Lower lobe of right lung (tissue), 2 donors: Measurements from ENCODE around the gene FCN2. TPM values are rescaled to one million over a fixed set of nuclear protein-coding genes. Genes with fewer than 3 reads are reported as not detected.

ENCODE experiments used
- ATAC-seq, 2 donors: fragments of 200-7000 bp; cut with Tn5 transposase; one replicate each; pipeline ENCODE4 v1.9.1; 2020 to 2022; ENCODE audit warnings: mild to moderate bottlenecking in 2 of 2, moderate library complexity in 2 of 2
- DNase-seq: peaks from one replicate; pipeline ENCODE4 v3.0.0-alpha.2; 2020
- H3K27ac ChIP-seq: fragments of 200-600 bp; one replicate; pipeline ENCODE4 v1.8.0; 2022
- H3K27me3 ChIP-seq: fragments of 200-600 bp; one replicate; pipeline ENCODE4 v1.8.0; 2022; ENCODE audit warnings: low read depth
- H3K36me3 ChIP-seq: fragments of 200-600 bp; one replicate; pipeline ENCODE4 v1.8.0; 2022; ENCODE audit warnings: mild to moderate bottlenecking
- H3K4me1 ChIP-seq: fragments of 200-600 bp; one replicate; pipeline ENCODE4 v1.8.0; 2022
- H3K4me3 ChIP-seq: fragments of 200-600 bp; one replicate; pipeline ENCODE4 v1.8.0; 2022; ENCODE audit warnings: mild to moderate bottlenecking
- H3K9me3 ChIP-seq: fragments of 200-600 bp; one replicate; pipeline ENCODE4 v1.8.0; 2022
- CTCF ChIP-seq: fragments of 200-600 bp; IDR thresholded peaks from one replicate; pipeline ENCODE4 v1.8.0; 2022; ENCODE audit warnings: antibody characterized with exemption, mild to moderate bottlenecking
- intact Hi-C: fragments of 100-400 bp; cut with DNase I; formaldehyde crosslinking; loops from one replicate; pipeline ENCODE4 v1.11.0; 2022
- total RNA-seq: library from RNA; stranded (reverse); fragmentation: NEBNext Ultra II Directional; extraction: Animal tissue kit (Norgen Biotek cat#: 25700); gene quantifications from one replicate; pipeline ENCODE4 v1.2.1, GENCODE V29; 2021
- donor health status: DM: no; HTN: yes; CAD: no; lungs with severe emphysema.

The FCN2 gene
- total RNA-seq, 1 donor from 2014 or later = not detected

- no peak for TF ChIP-seq CTCF
- Histone ChIP-seq H3K27ac (no peak overlapping the region), H3K36me3 (no peaks in the 10 kb centered on the region), H3K27me3 (no peaks in the 10 kb centered on the region), H3K9me3 (no peaks in the 10 kb centered on the region), H3K4me3 (no peak overlapping the region), H3K4me1 (no peaks in the 10 kb centered on the region)
- intact Hi-C loops = no loop called here
- ATAC-seq (no peak), DNase-seq (peak; percentile 34)
Measured at GRCh38 chr9:134867917-134868750, 12.5 kb upstream of the FCN2 start.

- ATAC-seq (no peak), DNase-seq (no peak)
- Histone ChIP-seq H3K27me3 (no peaks in the 10 kb centered on the region), H3K9me3 (no peaks in the 10 kb centered on the region), H3K36me3 (no peaks in the 10 kb centered on the region), H3K4me3 (no peak overlapping the region), H3K27ac (no peak overlapping the region), H3K4me1 (no peaks in the 10 kb centered on the region)
- intact Hi-C loops = no loop called here
- TF ChIP-seq CTCF = no peak
Measured at GRCh38 chr9:134868751-134869553, 11.7 kb upstream of the FCN2 start.

GRCh38 chr9:134869554-134870300 lies 10.9 kb upstream of the FCN2 start:
- Histone ChIP-seq H3K4me3 (no peak overlapping the region), H3K36me3 (no peaks in the 10 kb centered on the region), H3K9me3 (no peaks in the 10 kb centered on the region), H3K27me3 (no peaks in the 10 kb centered on the region), H3K27ac (no peak overlapping the region), H3K4me1 (no peaks in the 10 kb centered on the region)
- DNase-seq (no peak), ATAC-seq (no peak)
- intact Hi-C loops = no loop called here
- no peak for TF ChIP-seq CTCF

- Histone ChIP-seq H3K4me3 (no peak overlapping the region), H3K4me1 (no peaks in the 10 kb centered on the region), H3K27me3 (no peaks in the 10 kb centered on the region), H3K9me3 (no peaks in the 10 kb centered on the region), H3K36me3 (no peaks in the 10 kb centered on the region), H3K27ac (no peak overlapping the region)
- TF ChIP-seq CTCF = no peak
- intact Hi-C loops = no loop called here
- no peak for DNase-seq
- ATAC-seq = peak in 1 of 2 donors; percentile 15
Measured at GRCh38 chr9:134870301-134870694, 10.3 kb upstream of the FCN2 start.
